HEK293 (cell line): ENCODE measurements around the gene SIGLEC10.

Experiments
- KLF1 ChIP-seq: fragments of 450-650 bp; formaldehyde crosslinking; IDR thresholded peaks from 2 replicates; pipeline ENCODE4 v1.5.1; 2016; ENCODE audit warnings: missing biosample characterization, missing genetic modification characterization
- SP2 ChIP-seq: fragments of 450-650 bp; formaldehyde crosslinking; IDR thresholded peaks from 2 replicates; pipeline ENCODE4 v1.5.1; 2016; ENCODE audit warnings: missing biosample characterization, missing genetic modification characterization
- SP3 ChIP-seq: fragments of 450-650 bp; formaldehyde crosslinking; IDR thresholded peaks from 2 replicates; pipeline ENCODE4 v1.5.1; 2016; ENCODE audit warnings: missing biosample characterization, missing genetic modification characterization
- ZBTB20 ChIP-seq: fragments of 450-650 bp; formaldehyde crosslinking; IDR thresholded peaks from 2 replicates; pipeline ENCODE4 v1.5.1; 2016; ENCODE audit warnings: missing biosample characterization, missing genetic modification characterization
- ZEB2 ChIP-seq: fragments of 450-650 bp; formaldehyde crosslinking; IDR thresholded peaks from 2 replicates; pipeline ENCODE4 v1.5.1; 2016; ENCODE audit warnings: missing biosample characterization, missing genetic modification characterization
- ZFHX2 ChIP-seq: fragments of 450-650 bp; formaldehyde crosslinking; conservative IDR thresholded peaks from 2 replicates; pipeline ENCODE4 v1.5.1; 2016; ENCODE audit warnings: missing biosample characterization, missing genetic modification characterization
- TF ChIP-seq, protein P1 (sequence below): fragments of 450-650 bp; formaldehyde crosslinking; IDR thresholded peaks from 2 replicates; pipeline ENCODE4 v1.5.1; 2016; ENCODE audit warnings: missing biosample characterization, missing genetic modification characterization
- TF ChIP-seq, protein P2 (sequence below): fragments of 450-650 bp; formaldehyde crosslinking; IDR thresholded peaks from 2 replicates; pipeline ENCODE4 v1.5.1; 2016; ENCODE audit warnings: missing biosample characterization, missing genetic modification characterization
- TF ChIP-seq, protein P3 (sequence below): fragments of 450-650 bp; formaldehyde crosslinking; IDR thresholded peaks from 2 replicates; pipeline ENCODE4 v1.5.1; 2016; ENCODE audit warnings: missing biosample characterization, missing genetic modification characterization

DNA sequence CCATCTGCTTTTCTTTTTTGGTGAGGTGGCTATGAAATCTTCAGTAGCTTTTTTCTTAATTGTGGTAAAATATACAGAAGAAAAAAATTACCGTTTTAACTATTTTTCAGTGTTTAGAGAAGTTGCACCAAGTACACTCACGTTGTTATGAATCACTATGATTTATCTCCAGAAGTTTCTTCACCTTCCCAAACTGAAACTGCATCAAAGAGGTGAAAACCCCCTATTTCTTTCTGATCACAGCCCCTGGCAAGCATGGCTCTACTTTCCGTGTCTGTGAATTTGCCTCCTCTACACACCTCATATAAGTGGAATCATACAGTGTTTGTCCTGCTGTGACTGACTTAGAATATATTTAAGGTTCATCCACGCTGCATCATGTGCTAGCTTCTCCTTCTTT lies 15.6 kb upstream of the SIGLEC10 start:
- TF ChIP-seq ZFHX2 (tag by site-specific recombination) (no peak), SP2 (tag by site-specific recombination) (no peak), KLF1 (no peak), ZBTB20 (tag by site-specific recombination) (no peak), SP3 (tag by site-specific recombination) (no peak), ZEB2 (tag by site-specific recombination) (no peak)
- TF ChIP-seq, protein P1, sequence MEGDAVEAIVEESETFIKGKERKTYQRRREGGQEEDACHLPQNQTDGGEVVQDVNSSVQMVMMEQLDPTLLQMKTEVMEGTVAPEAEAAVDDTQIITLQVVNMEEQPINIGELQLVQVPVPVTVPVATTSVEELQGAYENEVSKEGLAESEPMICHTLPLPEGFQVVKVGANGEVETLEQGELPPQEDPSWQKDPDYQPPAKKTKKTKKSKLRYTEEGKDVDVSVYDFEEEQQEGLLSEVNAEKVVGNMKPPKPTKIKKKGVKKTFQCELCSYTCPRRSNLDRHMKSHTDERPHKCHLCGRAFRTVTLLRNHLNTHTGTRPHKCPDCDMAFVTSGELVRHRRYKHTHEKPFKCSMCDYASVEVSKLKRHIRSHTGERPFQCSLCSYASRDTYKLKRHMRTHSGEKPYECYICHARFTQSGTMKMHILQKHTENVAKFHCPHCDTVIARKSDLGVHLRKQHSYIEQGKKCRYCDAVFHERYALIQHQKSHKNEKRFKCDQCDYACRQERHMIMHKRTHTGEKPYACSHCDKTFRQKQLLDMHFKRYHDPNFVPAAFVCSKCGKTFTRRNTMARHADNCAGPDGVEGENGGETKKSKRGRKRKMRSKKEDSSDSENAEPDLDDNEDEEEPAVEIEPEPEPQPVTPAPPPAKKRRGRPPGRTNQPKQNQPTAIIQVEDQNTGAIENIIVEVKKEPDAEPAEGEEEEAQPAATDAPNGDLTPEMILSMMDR (tag by site-specific recombination), result no peak
- TF ChIP-seq, protein P2, sequence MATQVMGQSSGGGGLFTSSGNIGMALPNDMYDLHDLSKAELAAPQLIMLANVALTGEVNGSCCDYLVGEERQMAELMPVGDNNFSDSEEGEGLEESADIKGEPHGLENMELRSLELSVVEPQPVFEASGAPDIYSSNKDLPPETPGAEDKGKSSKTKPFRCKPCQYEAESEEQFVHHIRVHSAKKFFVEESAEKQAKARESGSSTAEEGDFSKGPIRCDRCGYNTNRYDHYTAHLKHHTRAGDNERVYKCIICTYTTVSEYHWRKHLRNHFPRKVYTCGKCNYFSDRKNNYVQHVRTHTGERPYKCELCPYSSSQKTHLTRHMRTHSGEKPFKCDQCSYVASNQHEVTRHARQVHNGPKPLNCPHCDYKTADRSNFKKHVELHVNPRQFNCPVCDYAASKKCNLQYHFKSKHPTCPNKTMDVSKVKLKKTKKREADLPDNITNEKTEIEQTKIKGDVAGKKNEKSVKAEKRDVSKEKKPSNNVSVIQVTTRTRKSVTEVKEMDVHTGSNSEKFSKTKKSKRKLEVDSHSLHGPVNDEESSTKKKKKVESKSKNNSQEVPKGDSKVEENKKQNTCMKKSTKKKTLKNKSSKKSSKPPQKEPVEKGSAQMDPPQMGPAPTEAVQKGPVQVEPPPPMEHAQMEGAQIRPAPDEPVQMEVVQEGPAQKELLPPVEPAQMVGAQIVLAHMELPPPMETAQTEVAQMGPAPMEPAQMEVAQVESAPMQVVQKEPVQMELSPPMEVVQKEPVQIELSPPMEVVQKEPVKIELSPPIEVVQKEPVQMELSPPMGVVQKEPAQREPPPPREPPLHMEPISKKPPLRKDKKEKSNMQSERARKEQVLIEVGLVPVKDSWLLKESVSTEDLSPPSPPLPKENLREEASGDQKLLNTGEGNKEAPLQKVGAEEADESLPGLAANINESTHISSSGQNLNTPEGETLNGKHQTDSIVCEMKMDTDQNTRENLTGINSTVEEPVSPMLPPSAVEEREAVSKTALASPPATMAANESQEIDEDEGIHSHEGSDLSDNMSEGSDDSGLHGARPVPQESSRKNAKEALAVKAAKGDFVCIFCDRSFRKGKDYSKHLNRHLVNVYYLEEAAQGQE (tag by site-specific recombination), result no peak
- TF ChIP-seq, protein P3, sequence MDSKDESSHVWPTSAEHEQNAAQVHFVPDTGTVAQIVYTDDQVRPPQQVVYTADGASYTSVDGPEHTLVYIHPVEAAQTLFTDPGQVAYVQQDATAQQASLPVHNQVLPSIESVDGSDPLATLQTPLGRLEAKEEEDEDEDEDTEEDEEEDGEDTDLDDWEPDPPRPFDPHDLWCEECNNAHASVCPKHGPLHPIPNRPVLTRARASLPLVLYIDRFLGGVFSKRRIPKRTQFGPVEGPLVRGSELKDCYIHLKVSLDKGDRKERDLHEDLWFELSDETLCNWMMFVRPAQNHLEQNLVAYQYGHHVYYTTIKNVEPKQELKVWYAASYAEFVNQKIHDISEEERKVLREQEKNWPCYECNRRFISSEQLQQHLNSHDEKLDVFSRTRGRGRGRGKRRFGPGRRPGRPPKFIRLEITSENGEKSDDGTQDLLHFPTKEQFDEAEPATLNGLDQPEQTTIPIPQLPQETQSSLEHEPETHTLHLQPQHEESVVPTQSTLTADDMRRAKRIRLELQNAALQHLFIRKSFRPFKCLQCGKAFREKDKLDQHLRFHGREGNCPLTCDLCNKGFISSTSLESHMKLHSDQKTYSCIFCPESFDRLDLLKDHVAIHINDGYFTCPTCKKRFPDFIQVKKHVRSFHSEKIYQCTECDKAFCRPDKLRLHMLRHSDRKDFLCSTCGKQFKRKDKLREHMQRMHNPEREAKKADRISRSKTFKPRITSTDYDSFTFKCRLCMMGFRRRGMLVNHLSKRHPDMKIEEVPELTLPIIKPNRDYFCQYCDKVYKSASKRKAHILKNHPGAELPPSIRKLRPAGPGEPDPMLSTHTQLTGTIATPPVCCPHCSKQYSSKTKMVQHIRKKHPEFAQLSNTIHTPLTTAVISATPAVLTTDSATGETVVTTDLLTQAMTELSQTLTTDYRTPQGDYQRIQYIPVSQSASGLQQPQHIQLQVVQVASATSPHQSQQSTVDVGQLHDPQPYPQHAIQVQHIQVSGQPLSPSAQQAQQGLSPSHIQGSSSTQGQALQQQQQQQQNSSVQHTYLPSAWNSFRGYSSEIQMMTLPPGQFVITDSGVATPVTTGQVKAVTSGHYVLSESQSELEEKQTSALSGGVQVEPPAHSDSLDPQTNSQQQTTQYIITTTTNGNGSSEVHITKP (tag by site-specific recombination), result no peak
